GM19397 (cell line): Measurements from ENCODE around the gene ROS1.
"Not testable (repeated sequence)": the region's sequence is repeated elsewhere in the genome, so short reads cannot be mapped to it uniquely, and the experiment has no call there.

Experiments
- ATAC-seq: cut with Tn5 transposase; IDR thresholded peaks from one replicate; pipeline ENCODE4 v1.9.1; 2021; ENCODE audit warnings: mild to moderate bottlenecking, moderate library complexity; ENCODE audit not compliant: unreplicated experiment

Gene ROS1

DNA sequence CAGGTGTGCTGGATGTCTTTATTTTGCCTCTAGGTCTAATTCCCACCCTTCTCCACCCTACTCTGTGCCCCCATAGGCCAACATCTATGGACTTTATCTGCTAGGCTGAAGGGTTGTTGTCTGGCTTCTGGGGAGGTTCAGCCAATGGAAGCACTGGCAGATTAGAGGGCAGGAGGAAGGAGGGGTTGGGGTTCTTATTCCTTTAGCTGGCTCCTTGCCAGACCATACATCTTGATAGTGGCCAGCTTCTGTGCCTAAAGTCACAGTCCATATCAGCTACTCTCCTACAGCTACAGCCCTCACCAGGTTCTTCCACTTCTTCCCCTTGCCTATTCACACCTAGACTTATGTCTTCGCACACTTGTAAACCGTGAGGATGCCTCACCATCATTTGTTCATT is 41.1 kb downstream of the ROS1 start:
- ATAC-seq: no peak

DNA sequence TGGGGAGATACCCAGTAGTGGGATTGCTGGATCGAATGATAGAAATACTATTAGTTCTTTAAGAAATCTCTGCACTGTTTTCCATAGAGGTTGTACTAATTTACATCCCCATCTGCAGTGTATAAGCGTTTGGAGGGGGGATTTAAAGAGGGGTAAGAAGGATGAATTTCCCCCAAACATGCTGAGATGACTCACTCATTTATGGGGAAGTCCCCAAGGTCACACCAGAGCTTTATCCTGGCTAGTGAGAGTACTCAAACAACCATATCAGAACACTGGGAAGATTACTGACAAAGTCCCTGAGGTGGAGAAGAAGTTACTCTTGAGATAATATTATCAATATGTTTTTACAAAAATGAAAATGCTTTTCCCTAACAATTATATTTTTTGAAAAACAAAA is 44.0 kb downstream of the ROS1 start:
- no peak for ATAC-seq

DNA sequence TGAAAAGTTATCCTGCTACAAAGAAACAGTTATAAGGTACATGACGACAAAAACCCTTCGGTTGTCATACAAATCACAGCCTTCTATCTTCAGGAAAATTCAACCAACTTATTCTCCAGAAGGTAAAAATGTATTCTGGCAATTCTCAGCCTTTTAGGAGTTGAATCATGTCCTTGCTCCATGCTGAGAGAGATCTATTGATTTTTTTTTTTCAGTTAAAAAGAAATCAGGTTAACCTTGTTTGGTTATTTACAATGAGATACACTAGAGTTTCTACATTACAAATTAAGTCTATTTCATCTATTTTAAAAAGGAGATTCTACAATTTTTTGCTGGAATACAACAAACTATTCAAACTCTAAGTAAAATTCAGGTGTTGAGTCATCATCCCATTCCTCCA is 45.4 kb downstream of the ROS1 start:
- no peak for ATAC-seq

GRCh38 chr6:117375446-117375845 is 50.3 kb downstream of the ROS1 start:
- ATAC-seq: no peak

GRCh38 chr6:117373211-117373813 is 52.4 kb downstream of the ROS1 start:
- no peak for ATAC-seq

- ATAC-seq: not testable (repeated sequence)
Measured at GRCh38 chr6:117372289-117372688, 53.5 kb downstream of the ROS1 start.

GRCh38 chr6:117371492-117371891 is 54.2 kb downstream of the ROS1 start:
- no peak for ATAC-seq

GRCh38 chr6:117359581-117359980 is 66.2 kb downstream of the ROS1 start:
- no peak for ATAC-seq

DNA sequence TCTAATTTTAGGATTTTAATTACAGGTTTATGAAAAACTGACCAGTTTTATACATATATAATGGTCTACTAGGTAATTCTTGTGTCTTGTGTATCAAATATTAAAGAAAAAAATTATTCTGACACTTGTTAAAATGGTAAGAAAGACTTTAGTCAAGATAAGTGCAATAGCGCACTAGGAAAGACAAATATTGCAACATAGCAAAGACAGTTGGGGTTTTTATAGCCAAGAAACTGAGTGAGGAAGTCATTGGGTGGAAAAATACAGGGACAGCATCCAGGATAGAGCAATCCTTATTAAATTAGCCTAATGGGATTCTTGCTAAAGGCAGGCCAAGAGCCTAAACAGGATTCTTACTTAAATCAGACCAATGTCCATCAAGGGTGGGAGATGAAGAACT is 71.1 kb downstream of the ROS1 start:
- no peak for ATAC-seq

- peak; percentile 50 for ATAC-seq
Measured at GRCh38 chr6:117352466-117353081, 73.2 kb downstream of the ROS1 start.

- ATAC-seq: no peak
Measured at GRCh38 chr6:117351521-117351920, 74.2 kb downstream of the ROS1 start.

- no peak for ATAC-seq
Measured at GRCh38 chr6:117346142-117346930, 79.4 kb downstream of the ROS1 start.

DNA sequence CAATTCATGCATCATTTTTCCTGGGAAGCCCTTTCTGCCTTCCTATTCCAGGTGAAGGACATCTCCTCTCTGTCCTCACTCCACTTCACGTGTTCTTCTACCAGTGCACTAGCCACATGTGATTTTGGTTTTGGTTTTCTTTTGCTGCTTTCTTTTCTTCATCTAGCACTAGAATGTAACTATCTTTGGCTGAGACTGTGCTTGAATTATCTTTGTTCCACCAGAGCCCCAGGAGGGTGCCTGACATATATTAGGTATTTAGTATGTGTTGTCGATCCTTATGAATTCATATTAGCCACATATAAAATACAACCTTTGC is 80.5 kb downstream of the ROS1 start:
- ATAC-seq: no peak

DNA sequence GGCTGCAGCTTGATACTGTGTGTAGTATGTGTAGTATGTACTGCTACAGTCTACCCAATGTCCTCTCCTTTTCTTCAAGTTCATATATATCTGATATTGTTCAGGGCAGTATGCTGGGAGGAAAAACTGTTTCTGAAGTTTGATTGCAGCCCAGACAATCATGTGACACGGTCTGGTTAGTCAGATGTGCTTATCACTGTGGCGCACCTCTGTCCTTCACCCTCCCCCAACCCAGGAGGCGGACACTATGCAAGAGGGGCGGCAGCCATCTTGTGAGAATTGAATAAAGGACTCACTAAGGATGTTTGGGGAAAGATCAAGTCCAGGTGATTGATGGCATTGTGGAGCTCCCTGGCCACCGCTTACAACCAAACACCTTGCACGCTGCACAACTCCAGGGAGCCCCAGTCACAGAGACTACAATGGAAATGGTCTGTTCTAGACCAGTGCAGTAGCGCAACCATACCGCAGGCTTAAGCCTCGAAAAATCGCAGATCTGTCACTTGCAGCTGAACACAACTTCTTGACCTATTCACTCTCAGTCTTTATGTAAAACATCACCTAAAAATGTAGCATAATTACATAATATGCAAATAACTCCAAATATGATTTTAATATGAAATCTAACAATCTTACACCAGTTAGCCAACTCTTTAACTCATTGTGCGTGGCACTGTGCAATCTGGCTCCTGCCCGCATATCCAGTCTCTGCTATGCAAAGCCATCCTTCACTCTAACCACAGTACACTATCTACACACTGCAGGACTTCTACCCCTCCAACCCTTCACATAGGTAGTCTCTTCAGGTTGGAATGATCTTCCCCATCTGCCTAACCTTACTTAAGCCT is 81.1 kb downstream of the ROS1 start:
- no peak for ATAC-seq

DNA sequence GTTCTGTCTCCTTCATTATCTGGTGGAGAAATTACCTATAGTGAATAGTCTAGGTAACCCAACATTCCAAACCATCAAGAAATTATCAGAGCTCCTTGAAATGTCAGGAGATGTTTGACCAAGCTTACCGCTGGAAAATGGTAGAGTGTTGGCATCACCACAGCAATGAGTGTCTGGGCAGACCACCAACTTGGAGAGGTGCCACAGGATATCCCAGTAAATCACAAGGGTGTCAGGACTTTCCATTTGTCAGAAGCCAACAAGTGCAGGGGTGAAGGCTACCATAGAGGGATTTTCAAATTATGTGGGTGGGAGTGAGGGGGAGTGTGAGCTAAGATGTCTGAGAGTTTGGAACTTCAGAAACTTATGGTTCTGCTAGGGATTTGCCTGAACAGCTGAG is 87.2 kb downstream of the ROS1 start:
- ATAC-seq: no peak

DNA sequence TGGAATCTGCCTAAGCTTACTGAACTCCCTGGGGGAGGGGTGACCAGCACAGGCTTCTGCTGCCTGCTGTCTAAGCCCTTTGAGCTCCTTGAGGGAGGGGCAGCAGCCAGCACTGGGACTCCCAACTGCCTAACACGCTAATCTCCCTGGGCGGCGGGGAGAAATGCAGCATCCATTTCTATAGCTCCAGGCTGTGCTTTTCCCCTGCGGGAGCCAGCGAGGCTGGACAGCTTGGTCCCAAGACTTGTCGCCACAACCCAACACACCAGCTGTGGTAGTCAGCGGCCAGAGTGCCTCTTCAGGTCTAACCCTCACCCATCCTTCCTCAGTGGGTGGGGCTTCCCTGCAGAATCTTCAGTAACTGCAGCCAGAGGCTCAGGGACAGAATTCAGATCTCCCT is 95.8 kb downstream of the ROS1 start:
- ATAC-seq: no peak

GRCh38 chr6:117328500-117328899 is 97.2 kb downstream of the ROS1 start:
- ATAC-seq: no peak

DNA sequence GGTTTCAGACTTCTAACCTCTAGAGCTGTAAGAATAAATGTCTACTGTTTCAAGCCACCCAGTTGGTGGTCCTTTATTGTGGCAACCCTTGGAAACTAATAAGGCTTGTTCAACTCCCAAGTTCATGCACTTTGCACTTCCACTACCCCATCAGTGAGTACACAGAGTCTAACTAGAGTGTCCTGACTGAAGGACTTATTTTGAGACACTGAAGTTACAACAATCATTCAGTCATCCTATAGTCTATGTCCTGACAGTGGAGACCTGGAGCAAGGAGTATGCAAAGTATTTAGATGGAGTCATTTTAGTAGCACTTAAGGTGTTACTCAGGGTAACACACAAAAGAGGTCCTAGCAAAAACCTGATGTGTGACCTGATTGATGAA is 97.7 kb downstream of the ROS1 start:
- ATAC-seq: no peak

GRCh38 chr6:117327149-117328004 is 98.4 kb downstream of the ROS1 start:
- ATAC-seq: no peak

- ATAC-seq: no peak
Measured at GRCh38 chr6:117326396-117326795, 99.3 kb downstream of the ROS1 start.

DNA sequence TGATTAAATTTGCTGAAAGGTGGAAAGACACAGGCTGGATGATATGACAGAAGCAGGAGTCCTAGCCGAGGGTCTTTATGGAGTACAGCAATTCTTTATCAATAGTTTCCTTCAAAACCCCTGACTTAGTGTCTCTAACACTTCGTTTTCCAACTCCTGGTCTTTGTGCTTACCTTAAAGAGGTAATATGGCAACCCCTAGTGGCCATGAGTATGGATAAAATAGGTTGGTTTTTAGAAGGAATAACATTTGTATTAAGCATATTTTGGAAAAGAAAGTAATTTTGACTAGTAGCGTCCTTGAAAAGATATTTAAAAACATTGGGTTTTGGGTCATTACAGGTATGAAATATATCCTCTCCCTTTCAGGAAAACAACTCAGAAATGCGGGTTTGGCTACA is 108.5 kb downstream of the ROS1 start:
- no peak for ATAC-seq
